LNCaP clone FGC (cell line): Measurements from ENCODE around the gene PDIA2.

ENCODE experiments used
- DNase-seq: peaks from one replicate; pipeline ENCODE4 v3.0.0-alpha.2; 2011; ENCODE audit warnings: low read depth
- H3K4me3 ChIP-seq: 2 replicates; pipeline ENCODE4 v1.5.1; 2011; ENCODE audit warnings: mild to moderate bottlenecking, low read depth, low read length, control low read depth
- CTCF ChIP-seq: IDR thresholded peaks from 2 replicates; pipeline ENCODE4 v1.5.1; 2012; ENCODE audit warnings: mild to moderate bottlenecking; ENCODE audit not compliant: control insufficient read depth, insufficient read depth; ENCODE audit errors: extremely low read depth

The PDIA2 gene

DNA sequence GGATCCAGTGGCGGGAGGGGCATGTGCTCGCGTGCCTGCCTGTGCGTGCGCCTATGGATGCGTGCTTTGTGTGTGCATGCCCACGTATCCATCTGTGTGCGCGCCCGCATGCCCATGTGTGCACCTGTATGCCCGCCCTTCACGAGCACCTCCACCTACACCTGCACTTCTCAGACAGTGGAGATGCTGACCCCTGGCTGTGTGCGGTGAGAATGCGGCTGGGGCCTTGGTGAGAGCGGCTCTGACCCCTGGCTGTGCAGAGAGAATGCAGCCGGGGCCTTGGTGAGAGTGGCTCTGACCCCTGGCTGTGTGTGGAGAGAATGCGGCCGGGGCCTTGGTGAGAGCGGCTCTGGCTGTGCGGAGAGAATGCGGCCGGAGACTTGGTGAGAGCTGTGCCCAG lies 35.7 kb downstream of the PDIA2 start:
- TF ChIP-seq CTCF = peak; percentile 21; the same call in 1 of the 2 replicates
- no peak for DNase-seq

DNA sequence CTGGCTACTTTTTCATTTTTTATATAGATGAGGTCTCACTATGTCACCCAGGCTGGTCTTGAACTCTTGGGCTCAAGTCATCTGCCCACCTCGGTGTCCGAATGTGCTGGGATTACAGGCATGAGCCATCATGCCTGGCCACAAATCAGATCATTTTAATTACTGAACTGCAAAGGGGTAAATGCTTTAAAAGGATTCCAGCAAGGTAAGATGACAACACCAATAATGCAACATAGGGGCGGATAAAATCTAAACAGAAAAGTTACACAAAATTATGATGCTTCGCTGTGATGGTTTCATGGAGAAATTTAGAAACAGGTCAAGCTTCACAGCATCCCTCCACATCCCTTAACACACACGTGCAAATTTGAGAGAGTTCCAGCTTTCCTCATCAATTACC lies 37.2 kb downstream of the PDIA2 start:
- no peak for DNase-seq
- TF ChIP-seq CTCF = no peak
- H3K4me3 ChIP-seq = no peak overlapping the region

More for the DNA sequence above, 35.7 kb downstream of the PDIA2 start:
- H3K4me3 ChIP-seq = no peak overlapping the region

GRCh38 chr16:321532-321931 lies 38.6 kb downstream of the PDIA2 start:
- H3K4me3 ChIP-seq = no peak overlapping the region
- TF ChIP-seq CTCF = no peak
- no peak for DNase-seq

- no peak for TF ChIP-seq CTCF
- no peak overlapping the region for H3K4me3 ChIP-seq
These were observed 39.6 kb downstream of the PDIA2 start for GRCh38 chr16:322476-323143.

GRCh38 chr16:324201-324450 lies 41.2 kb downstream of the PDIA2 start:
- TF ChIP-seq CTCF = no peak
- no peak overlapping the region for H3K4me3 ChIP-seq

More at GRCh38 chr16:322476-323143, 39.6 kb downstream of the PDIA2 start:
- no peak for DNase-seq

DNA sequence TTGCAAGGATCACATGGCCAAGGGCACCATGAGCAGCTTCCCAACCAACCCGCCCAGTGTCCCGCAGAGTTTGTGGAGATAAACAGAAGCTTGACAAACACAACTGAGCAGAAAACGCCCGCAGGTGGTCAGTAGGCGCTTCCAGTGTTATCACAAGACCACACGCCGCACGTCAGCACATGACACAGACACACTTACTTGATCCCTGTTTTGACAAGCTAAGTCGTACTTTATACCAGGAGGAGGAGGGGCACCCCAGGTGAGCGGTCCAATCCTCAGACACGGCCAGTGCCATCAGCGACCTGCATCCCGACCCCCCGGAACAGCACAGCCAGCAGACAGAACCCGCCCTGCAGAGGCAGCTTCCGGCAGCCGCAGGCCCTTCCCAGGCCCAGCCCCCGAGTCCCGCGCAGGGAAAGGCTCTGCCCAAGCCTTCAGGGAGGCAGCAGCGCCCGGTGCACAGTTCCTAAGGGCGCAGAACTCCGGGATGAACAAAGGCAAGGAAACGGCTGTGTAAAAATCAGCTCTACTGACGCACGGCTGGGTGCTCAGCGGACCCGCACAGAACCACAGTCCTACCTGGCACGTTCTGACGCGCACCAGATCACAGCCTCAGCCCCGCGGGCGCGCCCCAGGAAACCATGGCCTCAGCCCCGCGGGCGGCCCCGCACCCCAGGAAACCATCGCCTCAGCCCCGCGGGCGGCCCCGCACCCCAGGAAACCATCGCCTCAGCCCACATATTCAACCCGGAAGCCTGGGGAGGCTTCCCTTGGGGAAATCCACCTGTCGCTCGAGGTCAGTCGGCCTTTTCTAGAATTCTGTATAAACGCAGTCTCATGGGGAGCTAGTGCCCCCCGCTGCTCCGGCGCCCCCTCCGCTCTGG lies 41.7 kb downstream of the PDIA2 start:
- no peak for TF ChIP-seq CTCF
- H3K4me3 ChIP-seq = no peak overlapping the region
- no peak for DNase-seq

More at GRCh38 chr16:324201-324450, 41.2 kb downstream of the PDIA2 start:
- no peak for DNase-seq
